Measurements from ENCODE around the gene SP5. TPM values are rescaled to one million over a fixed set of nuclear protein-coding genes. Genes with fewer than 3 reads are reported as not detected.
A peak's percentile ranks its signal among the peaks of the same experiment; 100 is the strongest.

The SP5 gene
- total and polyA plus RNA-seq, 2 donors: 0.24 to 0.55 TPM

DNA sequence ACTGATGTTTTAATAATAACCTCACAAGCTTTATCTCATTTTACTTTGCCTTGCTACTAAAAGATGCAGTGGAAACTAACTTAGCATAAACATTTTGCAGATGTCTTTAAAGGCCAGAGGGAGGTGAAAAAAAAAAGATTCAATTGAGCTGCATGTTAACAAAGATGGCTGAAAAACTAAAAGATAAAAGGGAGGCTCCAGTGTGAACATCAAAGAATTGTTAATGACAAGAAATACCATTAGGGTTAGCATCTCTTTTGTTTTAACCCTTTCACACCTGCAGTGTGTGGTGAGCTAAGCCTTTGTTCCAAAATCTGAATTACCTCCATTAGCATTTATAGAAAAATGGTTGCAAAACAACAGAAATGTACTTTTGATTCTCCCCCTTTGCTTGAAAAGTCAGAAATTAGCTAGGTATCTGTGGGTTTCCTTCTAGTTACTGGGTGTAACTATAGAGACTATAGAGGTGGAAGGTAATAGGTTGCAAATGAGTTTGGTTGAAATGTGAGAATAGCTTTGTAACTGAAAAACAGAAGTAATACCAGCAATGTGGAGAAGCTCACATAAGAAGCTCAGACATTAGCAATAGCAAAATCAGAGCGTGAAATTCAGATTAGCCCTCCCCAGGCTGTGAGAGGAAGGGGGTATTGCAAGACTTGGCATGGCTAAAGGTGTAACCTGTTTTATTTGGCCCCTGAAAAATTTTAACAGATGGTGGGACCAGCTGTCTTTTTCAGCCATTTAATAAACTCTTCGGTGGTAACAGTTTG, 34.8 kb upstream of the SP5 start:
- Histone ChIP-seq H3K4me3 (ENCODE audit: low read length in 2 of 2) (no peak overlapping the region), H3K9me3 (ENCODE audit: control insufficient read depth in 2 of 2, insufficient read depth in 1 of 2, low read length in 1 of 2) (no peaks in the 10 kb centered on the region), H3K36me3 (ENCODE audit: control insufficient read depth in 2 of 2, insufficient read depth in 2 of 2, low read length in 1 of 2) (no peaks in the 10 kb centered on the region), H3K27me3 (ENCODE audit: control insufficient read depth in 2 of 2, insufficient read depth in 1 of 2, low read length in 1 of 2) (no peaks in the 10 kb centered on the region), H3K4me1 (ENCODE audit: control insufficient read depth in 2 of 2, insufficient read depth in 2 of 2, low read length in 2 of 2) (peaks cover 0 to 5% of the 10 kb centered on the region in 2 donors), H3K27ac (ENCODE audit: low read depth in 1 of 2, low read length in 1 of 2) (no peak overlapping the region)
- 90% methylated on average over 2 of the region's 2 CpGs for WGBS
- DNase-seq (ENCODE audit: low read depth in 6 of 9, low spot score in 9 of 9): peak in 1 of 9 donors; percentile 24

DNA sequence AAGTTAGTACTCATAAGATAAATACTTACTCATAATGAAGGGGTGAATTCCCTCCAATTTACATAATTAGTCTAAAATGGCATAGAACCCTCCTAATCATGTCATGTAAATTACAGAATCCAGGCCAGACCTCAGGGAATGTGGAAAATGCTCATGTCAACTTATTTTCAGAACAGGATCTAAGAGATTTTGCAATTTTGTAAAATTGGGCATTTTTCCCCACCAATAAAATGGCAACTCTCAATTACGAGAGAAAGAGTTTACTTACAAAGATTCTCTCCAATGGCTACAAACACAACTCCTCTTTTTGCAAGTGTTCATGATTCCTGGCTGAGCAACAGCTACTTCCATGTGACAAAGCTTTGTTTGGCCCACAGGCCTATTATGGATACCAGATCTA, 33.8 kb upstream of the SP5 start:
- DNase-seq (ENCODE audit: low read depth in 6 of 9, low spot score in 9 of 9): no peak
- 97% methylated on average over 1 of the region's 1 CpG for WGBS

DNA sequence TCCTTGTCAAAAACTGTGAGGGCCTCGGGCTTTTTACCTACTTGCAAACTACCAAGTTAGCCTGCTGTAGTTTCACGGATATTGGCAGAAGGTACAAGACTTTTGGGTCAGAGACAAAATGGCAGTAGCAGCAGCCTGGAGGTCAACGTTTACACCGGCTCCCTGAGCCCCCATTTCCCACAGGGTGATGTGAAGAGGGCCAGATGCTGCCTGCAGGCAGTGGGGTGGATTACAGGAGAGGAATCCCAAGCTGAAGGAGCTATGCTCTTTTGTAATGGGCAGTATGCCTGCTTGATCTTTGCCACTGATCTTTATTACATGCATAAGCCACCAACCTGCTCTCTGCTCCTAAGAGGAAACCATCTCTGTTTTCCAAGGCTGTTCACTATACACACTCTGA, 29.5 kb upstream of the SP5 start:
- WGBS: 91% methylated on average over 4 of the region's 4 CpGs
- no peak overlapping the region for H3K27ac ChIP-seq (ENCODE audit: low read depth in 1 of 2, low read length in 1 of 2)
- DNase-seq (ENCODE audit: low read depth in 6 of 9, low spot score in 9 of 9): no peak
- H3K27me3 ChIP-seq (ENCODE audit: control insufficient read depth in 2 of 2, insufficient read depth in 1 of 2, low read length in 1 of 2): no peaks in the 10 kb centered on the region
- H3K4me1 ChIP-seq (ENCODE audit: control insufficient read depth in 2 of 2, insufficient read depth in 2 of 2, low read length in 2 of 2): peaks cover 0 to under 1% of the 10 kb centered on the region in 2 donors
- no peaks in the 10 kb centered on the region for H3K9me3 ChIP-seq (ENCODE audit: control insufficient read depth in 2 of 2, insufficient read depth in 1 of 2, low read length in 1 of 2)
- no peak overlapping the region for H3K4me3 ChIP-seq (ENCODE audit: low read length in 2 of 2)
- no peaks in the 10 kb centered on the region for H3K36me3 ChIP-seq (ENCODE audit: control insufficient read depth in 2 of 2, insufficient read depth in 2 of 2, low read length in 1 of 2)

More for the DNA sequence above, 33.8 kb upstream of the SP5 start:
- Histone ChIP-seq H3K36me3 (ENCODE audit: control insufficient read depth in 2 of 2, insufficient read depth in 2 of 2, low read length in 1 of 2) (no peaks in the 10 kb centered on the region), H3K27ac (ENCODE audit: low read depth in 1 of 2, low read length in 1 of 2) (no peak overlapping the region), H3K4me3 (ENCODE audit: low read length in 2 of 2) (no peak overlapping the region), H3K27me3 (ENCODE audit: control insufficient read depth in 2 of 2, insufficient read depth in 1 of 2, low read length in 1 of 2) (no peaks in the 10 kb centered on the region), H3K9me3 (ENCODE audit: control insufficient read depth in 2 of 2, insufficient read depth in 1 of 2, low read length in 1 of 2) (no peaks in the 10 kb centered on the region), H3K4me1 (ENCODE audit: control insufficient read depth in 2 of 2, insufficient read depth in 2 of 2, low read length in 2 of 2) (peaks cover 0 to 5% of the 10 kb centered on the region in 2 donors)

DNA sequence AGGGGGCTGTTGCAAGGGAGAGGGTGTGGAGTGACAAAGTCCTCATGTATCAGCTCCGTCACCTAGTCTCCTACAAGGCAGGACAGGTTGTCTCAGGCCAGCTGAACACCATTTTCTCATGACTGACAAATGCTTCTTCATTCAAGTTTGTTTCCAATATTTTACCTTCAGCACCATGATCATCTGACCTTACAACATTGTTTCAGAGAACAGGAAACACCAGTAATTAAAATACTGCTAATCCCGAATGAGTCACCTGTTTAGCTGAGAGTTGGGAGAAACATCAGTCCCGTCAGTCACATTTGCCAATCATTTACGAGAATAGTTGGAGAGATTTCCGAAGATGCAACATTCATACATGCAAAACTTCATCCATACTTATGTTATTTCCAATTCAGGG, 25.7 kb upstream of the SP5 start:
- no peak for DNase-seq (ENCODE audit: low read depth in 6 of 9, low spot score in 9 of 9)
- H3K36me3 ChIP-seq (ENCODE audit: control insufficient read depth in 2 of 2, insufficient read depth in 2 of 2, low read length in 1 of 2): no peaks in the 10 kb centered on the region
- H3K4me3 ChIP-seq (ENCODE audit: low read length in 2 of 2): no peak overlapping the region
- H3K27me3 ChIP-seq (ENCODE audit: control insufficient read depth in 2 of 2, insufficient read depth in 1 of 2, low read length in 1 of 2): no peaks in the 10 kb centered on the region
- 96% methylated on average over 5 of the region's 5 CpGs for WGBS
- H3K9me3 ChIP-seq (ENCODE audit: control insufficient read depth in 2 of 2, insufficient read depth in 1 of 2, low read length in 1 of 2): no peaks in the 10 kb centered on the region
- no peaks in the 10 kb centered on the region for H3K4me1 ChIP-seq (ENCODE audit: control insufficient read depth in 2 of 2, insufficient read depth in 2 of 2, low read length in 2 of 2)
- H3K27ac ChIP-seq (ENCODE audit: low read depth in 1 of 2, low read length in 1 of 2): no peak overlapping the region

DNA sequence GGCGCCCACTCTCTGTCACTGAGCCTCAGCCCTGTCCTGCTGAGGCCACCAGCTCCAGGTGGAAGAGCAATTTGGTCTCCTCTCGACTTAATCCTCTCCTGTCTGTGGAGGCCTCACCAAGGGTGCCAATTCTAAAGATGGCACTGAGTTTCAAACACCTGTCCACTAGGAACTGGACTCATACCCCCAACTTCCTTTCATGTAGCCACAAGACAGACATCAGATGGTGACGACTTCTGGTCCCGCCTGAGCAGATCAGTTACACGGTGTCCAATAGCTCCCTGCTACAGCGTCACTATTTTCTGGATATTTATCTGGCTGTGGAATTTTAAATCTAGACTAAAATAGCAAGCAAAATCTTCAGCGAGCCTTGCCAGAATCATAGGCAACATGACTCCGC, 24.5 kb upstream of the SP5 start:
- Histone ChIP-seq H3K4me3 (ENCODE audit: low read length in 2 of 2) (no peak overlapping the region), H3K36me3 (ENCODE audit: control insufficient read depth in 2 of 2, insufficient read depth in 2 of 2, low read length in 1 of 2) (no peaks in the 10 kb centered on the region), H3K27me3 (ENCODE audit: control insufficient read depth in 2 of 2, insufficient read depth in 1 of 2, low read length in 1 of 2) (no peaks in the 10 kb centered on the region), H3K4me1 (ENCODE audit: control insufficient read depth in 2 of 2, insufficient read depth in 2 of 2, low read length in 2 of 2) (no peaks in the 10 kb centered on the region), H3K9me3 (ENCODE audit: control insufficient read depth in 2 of 2, insufficient read depth in 1 of 2, low read length in 1 of 2) (no peaks in the 10 kb centered on the region), H3K27ac (ENCODE audit: low read depth in 1 of 2, low read length in 1 of 2) (no peak overlapping the region)
- no peak for DNase-seq (ENCODE audit: low read depth in 6 of 9, low spot score in 9 of 9)
- WGBS: 90% methylated on average over 8 of the region's 8 CpGs

DNA sequence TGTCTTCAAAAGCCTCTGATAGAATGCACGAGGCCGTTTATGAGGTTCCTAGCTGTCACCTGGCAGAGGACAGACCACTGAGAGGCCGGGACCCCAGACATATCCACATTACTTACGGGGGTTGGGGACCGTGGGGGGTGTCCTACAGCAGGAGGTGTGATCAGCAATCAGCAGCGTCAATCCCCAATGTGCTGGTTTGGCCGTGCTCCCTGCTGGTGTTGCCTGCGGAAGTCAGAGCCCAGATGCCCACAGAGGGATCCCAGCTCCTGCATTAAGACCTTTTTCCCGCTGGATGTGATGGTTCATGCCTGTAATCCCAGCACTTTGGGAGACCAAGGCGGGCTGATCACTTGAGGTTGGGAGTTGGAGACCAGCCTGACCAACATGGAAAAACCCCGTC, 20.8 kb upstream of the SP5 start:
- DNase-seq (ENCODE audit: low read depth in 6 of 9, low spot score in 9 of 9): no peak
- Histone ChIP-seq H3K36me3 (ENCODE audit: control insufficient read depth in 2 of 2, insufficient read depth in 2 of 2, low read length in 1 of 2) (no peaks in the 10 kb centered on the region), H3K9me3 (ENCODE audit: control insufficient read depth in 2 of 2, insufficient read depth in 1 of 2, low read length in 1 of 2) (no peaks in the 10 kb centered on the region), H3K27me3 (ENCODE audit: control insufficient read depth in 2 of 2, insufficient read depth in 1 of 2, low read length in 1 of 2) (no peaks in the 10 kb centered on the region), H3K4me1 (ENCODE audit: control insufficient read depth in 2 of 2, insufficient read depth in 2 of 2, low read length in 2 of 2) (peaks cover 0 to 4% of the 10 kb centered on the region in 2 donors), H3K27ac (ENCODE audit: low read depth in 1 of 2, low read length in 1 of 2) (no peak overlapping the region), H3K4me3 (ENCODE audit: low read length in 2 of 2) (no peak overlapping the region)
- 79% methylated on average over 11 of the region's 11 CpGs for WGBS

DNA sequence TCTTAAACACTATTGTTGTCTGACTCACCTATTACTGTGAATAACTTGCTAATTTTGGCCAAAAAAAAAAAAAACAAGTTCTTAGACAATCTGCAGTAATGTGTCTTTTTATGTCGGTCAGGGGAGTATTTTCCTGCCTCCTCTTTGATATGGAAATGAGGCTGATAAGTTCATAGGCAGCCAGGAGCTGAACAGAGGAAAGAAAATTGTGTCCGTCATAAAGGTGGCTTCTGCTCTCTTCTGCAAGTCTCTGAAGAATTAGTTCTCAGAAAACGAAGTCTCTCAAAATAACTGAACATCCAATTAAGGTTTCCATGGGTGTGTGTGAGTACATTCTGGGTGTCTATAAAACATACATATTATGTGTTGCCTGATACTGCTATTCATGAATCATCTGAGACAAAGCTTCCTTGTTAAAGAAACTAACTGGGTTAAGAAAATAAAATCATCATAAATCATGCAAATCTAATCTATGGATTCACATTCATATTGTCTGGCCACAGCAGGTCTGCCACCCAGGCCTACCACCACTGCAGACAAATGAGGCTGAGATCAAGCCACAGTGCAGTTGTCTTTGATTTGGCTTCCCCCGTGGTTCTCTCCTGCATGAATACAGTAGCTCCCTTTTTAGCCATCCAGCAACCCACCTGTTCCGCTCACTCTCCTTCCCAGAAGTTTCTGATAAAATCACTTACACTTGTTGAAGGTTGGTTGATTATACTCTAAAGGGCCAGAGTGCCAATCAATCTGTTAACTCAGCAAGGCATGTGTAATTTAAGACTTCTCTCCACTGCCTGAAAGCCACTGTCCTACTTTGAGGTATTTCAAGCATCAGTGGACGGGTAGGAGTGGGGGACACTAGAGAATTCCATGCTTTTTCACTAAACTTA, 19.4 kb upstream of the SP5 start:
- Histone ChIP-seq H3K4me3 (ENCODE audit: low read length in 2 of 2) (no peak overlapping the region), H3K4me1 (ENCODE audit: control insufficient read depth in 2 of 2, insufficient read depth in 2 of 2, low read length in 2 of 2) (peaks cover 0 to 4% of the 10 kb centered on the region in 2 donors), H3K9me3 (ENCODE audit: control insufficient read depth in 2 of 2, insufficient read depth in 1 of 2, low read length in 1 of 2) (no peaks in the 10 kb centered on the region), H3K27ac (ENCODE audit: low read depth in 1 of 2, low read length in 1 of 2) (no peak overlapping the region), H3K36me3 (ENCODE audit: control insufficient read depth in 2 of 2, insufficient read depth in 2 of 2, low read length in 1 of 2) (no peaks in the 10 kb centered on the region), H3K27me3 (ENCODE audit: control insufficient read depth in 2 of 2, insufficient read depth in 1 of 2, low read length in 1 of 2) (no peaks in the 10 kb centered on the region)
- no peak for DNase-seq (ENCODE audit: low read depth in 6 of 9, low spot score in 9 of 9)
- 84% methylated on average over 6 of the region's 6 CpGs for WGBS

DNA sequence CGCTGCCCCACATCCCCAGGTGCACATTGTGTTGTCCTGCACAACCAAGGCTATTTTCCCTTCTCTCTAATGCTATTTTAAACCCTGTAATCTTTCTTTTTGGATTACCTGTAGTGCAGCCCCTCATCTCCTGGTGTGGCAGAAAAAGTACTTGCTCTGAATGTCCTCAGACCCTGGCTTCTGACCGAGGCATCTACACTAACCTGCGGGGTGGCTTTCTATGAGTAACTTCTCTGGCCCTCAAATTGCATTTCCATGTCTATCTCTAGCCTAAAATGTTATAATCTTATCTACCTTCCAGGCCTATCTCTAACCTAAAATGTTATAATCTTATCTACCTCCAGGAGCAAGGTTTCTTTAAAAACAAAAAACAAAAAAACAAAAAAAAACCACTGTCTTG, 18.2 kb upstream of the SP5 start:
- Histone ChIP-seq H3K9me3 (ENCODE audit: control insufficient read depth in 2 of 2, insufficient read depth in 1 of 2, low read length in 1 of 2) (no peaks in the 10 kb centered on the region), H3K4me3 (ENCODE audit: low read length in 2 of 2) (no peak overlapping the region), H3K27me3 (ENCODE audit: control insufficient read depth in 2 of 2, insufficient read depth in 1 of 2, low read length in 1 of 2) (no peaks in the 10 kb centered on the region), H3K4me1 (ENCODE audit: control insufficient read depth in 2 of 2, insufficient read depth in 2 of 2, low read length in 2 of 2) (peaks cover 0 to 4% of the 10 kb centered on the region in 2 donors), H3K27ac (ENCODE audit: low read depth in 1 of 2, low read length in 1 of 2) (no peak overlapping the region), H3K36me3 (ENCODE audit: control insufficient read depth in 2 of 2, insufficient read depth in 2 of 2, low read length in 1 of 2) (no peaks in the 10 kb centered on the region)
- no peak for DNase-seq (ENCODE audit: low read depth in 6 of 9, low spot score in 9 of 9)
- WGBS: 95% methylated on average over 3 of the region's 3 CpGs

DNA sequence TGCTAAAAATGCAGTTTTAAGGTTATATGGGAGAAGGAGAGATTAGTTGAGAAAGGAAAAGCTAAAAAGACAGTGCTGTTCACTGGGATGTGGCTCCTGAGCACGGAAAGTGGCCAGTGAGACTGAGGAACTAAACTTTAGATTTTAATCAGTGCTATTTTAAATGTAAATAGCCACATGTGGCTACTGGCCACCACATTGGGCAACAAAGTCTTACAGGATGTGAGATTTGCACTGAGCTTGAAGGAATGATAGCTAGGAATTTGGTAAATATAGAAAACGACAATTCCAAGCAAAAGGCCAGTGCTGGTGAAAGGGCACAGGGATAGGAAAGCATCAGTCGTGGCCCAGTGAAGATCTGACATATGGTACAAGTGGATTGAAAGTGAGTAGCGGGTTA, 14.1 kb upstream of the SP5 start:
- Histone ChIP-seq H3K4me1 (ENCODE audit: control insufficient read depth in 2 of 2, insufficient read depth in 2 of 2, low read length in 2 of 2) (peaks cover 0 to 1% of the 10 kb centered on the region in 2 donors), H3K27me3 (ENCODE audit: control insufficient read depth in 2 of 2, insufficient read depth in 1 of 2, low read length in 1 of 2) (peaks cover 0 to 2% of the 10 kb centered on the region in 2 donors), H3K36me3 (ENCODE audit: control insufficient read depth in 2 of 2, insufficient read depth in 2 of 2, low read length in 1 of 2) (no peaks in the 10 kb centered on the region), H3K4me3 (ENCODE audit: low read length in 2 of 2) (no peak overlapping the region), H3K27ac (ENCODE audit: low read depth in 1 of 2, low read length in 1 of 2) (no peak overlapping the region), H3K9me3 (ENCODE audit: control insufficient read depth in 2 of 2, insufficient read depth in 1 of 2, low read length in 1 of 2) (no peaks in the 10 kb centered on the region)
- WGBS: 92% methylated on average over 4 of the region's 4 CpGs
- no peak for DNase-seq (ENCODE audit: low read depth in 6 of 9, low spot score in 9 of 9)

Data from thymus (tissue), 11 donors.